GM18526 (cell line): ENCODE results near the gene CDHR2.

ENCODE experiments used
- POLR2A ChIP-seq: IDR thresholded peaks from 3 replicates; pipeline ENCODE4 v1.6.1; 2011; ENCODE audit not compliant: insufficient read length; ENCODE audit errors: extremely low read depth

The CDHR2 gene

GRCh38 chr5:176524138-176524537, 25.0 kb upstream of the CDHR2 start:
- TF ChIP-seq POLR2A: no peak

- TF ChIP-seq POLR2A: no peak
These were observed 24.2 kb upstream of the CDHR2 start for GRCh38 chr5:176524987-176525386.

- TF ChIP-seq POLR2A: no peak
These were observed 23.5 kb upstream of the CDHR2 start for GRCh38 chr5:176525677-176526076.

DNA sequence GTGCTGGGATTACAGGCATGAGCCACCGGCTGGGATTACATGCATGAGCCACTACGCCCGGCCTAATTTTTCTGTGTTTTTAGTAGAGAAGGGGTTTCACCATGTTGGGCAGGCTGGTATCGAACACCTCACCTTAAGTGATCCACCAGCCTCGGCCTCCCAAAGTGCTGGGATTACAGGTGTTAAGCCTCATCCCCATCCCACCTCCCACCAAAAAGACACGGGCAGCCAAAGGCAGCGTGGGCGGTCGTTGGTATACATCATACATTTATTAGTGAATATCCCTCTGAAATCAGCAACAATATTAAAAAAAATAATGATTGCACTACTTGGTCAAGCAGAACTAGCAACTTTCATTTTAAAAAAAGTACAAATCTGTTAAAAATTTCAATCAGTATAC, 22.7 kb upstream of the CDHR2 start:
- no peak for TF ChIP-seq POLR2A

DNA sequence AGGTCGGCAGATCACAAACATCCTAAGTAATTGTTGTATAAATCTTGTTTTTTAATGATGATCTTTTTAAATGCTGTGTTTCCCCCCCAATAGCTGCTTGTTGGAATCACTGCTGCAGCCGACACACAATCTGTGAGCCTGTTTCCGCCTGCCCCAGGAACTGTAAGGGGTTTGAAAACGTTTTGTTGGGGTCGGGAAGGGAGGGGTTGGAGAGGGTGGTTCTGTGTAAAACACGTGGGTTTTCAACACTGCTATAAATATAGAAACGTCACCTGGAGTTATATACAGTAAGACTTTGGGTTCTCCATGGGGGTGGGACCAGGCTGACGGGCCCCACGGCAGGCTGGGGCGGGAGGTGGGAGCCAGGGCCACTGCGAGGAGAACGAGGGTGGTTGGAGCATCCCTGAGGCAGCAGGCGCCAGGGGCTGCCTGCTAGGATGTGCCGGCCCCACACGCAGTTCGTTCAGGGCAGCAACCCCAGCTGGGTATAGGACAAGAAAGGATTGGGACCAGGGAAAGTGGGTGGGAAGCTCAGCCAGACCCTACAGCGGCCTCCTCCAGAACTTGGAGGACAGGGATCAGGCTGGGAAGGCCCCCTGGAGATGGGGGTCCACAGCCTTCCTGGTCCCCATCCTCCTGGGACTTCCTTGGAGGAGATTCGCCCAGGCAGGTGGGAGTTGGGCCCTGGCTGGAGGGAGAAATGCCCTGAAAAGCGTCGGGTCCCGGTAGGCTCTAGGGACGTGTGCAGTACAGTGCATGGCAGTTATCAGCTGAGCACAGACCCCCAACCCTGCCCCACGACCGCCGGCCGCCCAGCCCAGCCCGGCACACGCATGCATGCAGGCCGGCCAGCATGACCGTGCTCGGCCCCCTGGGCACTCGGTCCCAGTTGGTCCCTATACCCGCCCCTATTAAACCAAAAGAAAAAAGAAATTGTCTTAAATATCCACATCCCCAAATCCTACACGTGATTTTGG, 21.6 kb upstream of the CDHR2 start:
- TF ChIP-seq POLR2A: no peak

GRCh38 chr5:176528301-176528700, 20.8 kb upstream of the CDHR2 start:
- no peak for TF ChIP-seq POLR2A

GRCh38 chr5:176528761-176529115, 20.4 kb upstream of the CDHR2 start:
- TF ChIP-seq POLR2A: no peak

- no peak for TF ChIP-seq POLR2A
These were observed 19.9 kb upstream of the CDHR2 start for GRCh38 chr5:176529116-176529740.

- TF ChIP-seq POLR2A: no peak
These were observed 19.4 kb upstream of the CDHR2 start for GRCh38 chr5:176529741-176530141.

GRCh38 chr5:176530393-176530982, 18.7 kb upstream of the CDHR2 start:
- no peak for TF ChIP-seq POLR2A

DNA sequence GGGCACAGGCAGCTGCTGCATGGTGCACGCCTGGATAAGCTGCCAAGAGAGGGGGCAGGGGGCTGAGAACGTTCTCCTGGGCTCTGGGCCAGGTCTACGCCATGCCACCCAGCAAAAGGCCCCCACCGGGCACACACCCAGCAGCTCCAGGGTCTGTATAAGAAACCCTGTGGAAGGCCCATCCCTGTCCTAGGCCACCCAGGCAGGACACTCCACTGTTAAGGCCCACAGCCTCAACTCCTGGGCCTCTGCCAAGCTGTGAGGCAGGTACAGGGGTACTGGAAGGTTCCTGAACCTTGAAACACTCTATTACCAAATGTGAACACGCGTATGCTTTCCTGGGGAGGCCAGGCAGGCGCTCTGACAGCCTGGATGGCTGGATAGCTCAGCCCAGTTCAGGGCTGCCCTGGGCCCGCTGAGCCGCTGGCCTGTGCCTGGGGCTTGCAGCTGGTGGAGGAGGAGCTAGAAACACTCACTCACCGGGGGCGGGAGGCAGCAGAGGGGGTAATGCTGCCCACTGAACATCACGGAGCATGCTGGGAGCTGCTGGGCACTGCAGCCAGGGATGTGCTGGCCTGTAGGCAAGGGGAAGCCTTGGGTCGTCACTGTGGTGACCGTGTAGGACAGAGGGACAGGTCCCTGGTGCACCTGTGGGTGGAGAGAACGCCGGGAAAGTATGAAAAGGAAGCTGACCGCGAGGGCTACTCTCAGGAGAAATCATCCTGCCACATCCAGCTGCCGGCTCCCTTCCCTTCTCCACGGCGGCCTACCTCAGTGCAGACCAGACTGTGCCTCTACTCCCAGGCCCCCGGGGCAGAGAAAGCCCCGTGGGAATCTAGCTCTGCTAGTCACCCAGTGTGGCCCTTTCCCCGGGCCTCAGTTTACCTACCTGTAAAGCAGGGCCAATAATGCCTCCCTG, 17.9 kb upstream of the CDHR2 start:
- no peak for TF ChIP-seq POLR2A

DNA sequence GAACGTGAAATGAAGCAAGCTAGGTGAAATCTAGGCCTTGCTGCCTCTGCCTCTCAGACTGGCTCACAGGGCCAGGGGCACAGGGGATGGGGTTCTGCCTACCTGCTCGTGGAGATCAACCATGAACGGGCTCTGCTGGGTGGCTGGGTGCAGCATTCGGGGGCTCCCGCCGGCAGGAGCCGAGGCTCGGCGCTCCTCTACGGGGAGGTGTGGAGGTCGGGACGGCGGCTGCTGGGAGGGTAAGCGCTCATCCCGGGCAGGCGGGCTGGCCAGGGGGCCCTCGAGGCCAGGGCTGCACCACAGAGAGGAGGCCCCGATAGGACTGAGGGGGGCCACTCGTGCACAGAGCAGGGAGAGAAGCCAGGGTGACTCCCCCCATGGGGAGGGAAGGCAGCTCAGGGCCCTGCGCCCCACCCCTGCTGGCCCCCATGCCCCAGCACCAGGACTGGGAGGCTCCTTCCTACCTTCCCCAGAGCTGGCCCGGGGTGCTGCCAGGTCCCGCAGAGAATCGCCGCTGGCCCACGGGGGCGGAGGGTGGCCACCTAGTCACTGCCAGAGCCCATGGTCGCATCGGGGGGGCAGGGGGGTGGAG, 17.1 kb upstream of the CDHR2 start:
- TF ChIP-seq POLR2A: no peak

DNA sequence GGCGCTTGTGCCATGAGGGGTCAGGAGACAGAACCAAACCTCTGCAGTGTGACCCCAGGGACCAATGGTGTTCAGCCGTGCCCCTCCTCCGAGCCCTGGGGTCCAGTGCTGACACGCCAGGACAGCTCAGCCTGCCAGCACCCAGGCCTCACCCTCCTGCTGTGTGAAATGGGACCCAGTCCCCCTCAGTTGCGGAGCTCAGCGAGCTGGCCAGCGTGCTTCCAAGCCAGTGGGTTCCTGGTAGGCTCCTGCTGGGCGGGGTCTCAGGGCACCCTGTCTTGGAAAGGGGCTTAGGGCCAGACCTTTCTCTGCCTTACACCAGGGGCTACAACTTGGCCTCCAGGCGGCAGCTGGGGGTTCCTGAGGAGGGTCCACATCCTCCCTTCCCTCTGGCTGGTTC, 16.3 kb upstream of the CDHR2 start:
- no peak for TF ChIP-seq POLR2A

DNA sequence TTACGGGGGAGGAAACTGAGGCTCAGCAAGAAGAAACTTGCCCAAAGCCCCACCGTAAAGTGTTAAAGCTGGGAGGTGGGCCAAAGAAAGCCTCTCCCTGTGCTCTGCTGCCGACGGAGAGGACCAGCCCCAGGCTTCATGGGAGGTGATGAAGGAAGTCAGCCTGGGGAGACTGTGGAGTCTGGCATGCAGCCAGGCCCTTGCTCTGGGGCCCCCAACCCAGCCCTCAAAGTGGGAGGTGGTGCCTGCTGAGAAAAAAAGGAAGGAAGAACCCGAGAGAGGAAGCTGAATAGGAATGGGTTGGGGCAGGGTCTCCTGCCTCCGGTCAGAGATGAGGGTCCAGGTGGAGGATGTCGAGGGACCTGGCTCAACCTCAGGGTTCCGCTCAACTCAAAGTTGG, 15.8 kb upstream of the CDHR2 start:
- TF ChIP-seq POLR2A: no peak
